MG63 (cell line): ENCODE results near the gene SLC24A3. TPM values are rescaled to one million over a fixed set of nuclear protein-coding genes. Genes with fewer than 3 reads are reported as not detected.

Source experiments
- DNase-seq: peaks from one replicate; pipeline ENCODE4 v3.0.0-alpha.2; 2020
- H3K27me3 ChIP-seq: fragments of 250-450 bp; sonication (Bioruptor Pico); 2 replicates; pipeline ENCODE4 v1.5.1; 2020; ENCODE audit warnings: mild to moderate bottlenecking, moderate library complexity
- H3K36me3 ChIP-seq: fragments of 250-450 bp; sonication (Bioruptor Pico); 2 replicates; pipeline ENCODE4 v1.5.1; 2020; ENCODE audit warnings: mild to moderate bottlenecking, moderate library complexity
- H3K4me3 ChIP-seq: fragments of 250-450 bp; sonication (Bioruptor Pico); 2 replicates; pipeline ENCODE4 v1.5.1; 2020; ENCODE audit warnings: mild to moderate bottlenecking, moderate library complexity
- H3K9me3 ChIP-seq: fragments of 250-450 bp; sonication (Bioruptor Pico); 2 replicates; pipeline ENCODE4 v1.5.1; 2020; ENCODE audit warnings: mild to moderate bottlenecking, moderate library complexity
- total RNA-seq: library from RNA; depleted of rRNA; stranded (reverse); fragments of >200 nt; shearing (Covaris generic); gene quantifications from 2 replicates; pipeline ENCODE4 v1.2.3, GENCODE V29; 2014; ENCODE audit warnings: low replicate concordance

Gene SLC24A3
- total RNA-seq, 1 experiment from 2014 or later = not detected

DNA sequence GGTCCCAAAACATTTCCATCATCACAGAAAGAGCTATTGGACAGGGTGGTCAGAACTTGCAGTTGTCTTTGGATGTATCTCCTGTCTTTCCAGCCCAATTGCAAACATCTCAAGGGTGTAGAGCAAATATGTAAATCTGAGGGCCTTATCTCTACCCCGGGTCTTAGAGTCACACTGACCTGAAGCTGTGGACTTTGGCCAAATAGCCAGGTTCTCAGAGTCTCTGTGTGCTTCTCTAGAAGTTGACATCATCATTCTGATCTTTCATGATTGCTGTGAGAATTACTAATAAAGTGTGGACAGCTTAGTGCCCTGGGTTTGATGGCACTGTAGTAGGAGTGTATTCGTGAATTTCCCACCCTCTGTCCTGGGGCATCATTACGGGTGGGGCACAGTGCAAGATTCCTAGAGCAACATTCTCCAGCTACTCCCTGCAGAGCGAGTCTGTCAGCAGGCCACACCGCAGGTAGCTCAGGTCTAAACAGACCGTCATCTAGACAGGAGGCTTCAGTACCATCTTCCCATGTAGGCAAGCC is 71.1 kb downstream of the SLC24A3 start:
- no peaks in the 10 kb centered on the region for H3K27me3 ChIP-seq
- H3K4me3 ChIP-seq = no peak overlapping the region

DNA sequence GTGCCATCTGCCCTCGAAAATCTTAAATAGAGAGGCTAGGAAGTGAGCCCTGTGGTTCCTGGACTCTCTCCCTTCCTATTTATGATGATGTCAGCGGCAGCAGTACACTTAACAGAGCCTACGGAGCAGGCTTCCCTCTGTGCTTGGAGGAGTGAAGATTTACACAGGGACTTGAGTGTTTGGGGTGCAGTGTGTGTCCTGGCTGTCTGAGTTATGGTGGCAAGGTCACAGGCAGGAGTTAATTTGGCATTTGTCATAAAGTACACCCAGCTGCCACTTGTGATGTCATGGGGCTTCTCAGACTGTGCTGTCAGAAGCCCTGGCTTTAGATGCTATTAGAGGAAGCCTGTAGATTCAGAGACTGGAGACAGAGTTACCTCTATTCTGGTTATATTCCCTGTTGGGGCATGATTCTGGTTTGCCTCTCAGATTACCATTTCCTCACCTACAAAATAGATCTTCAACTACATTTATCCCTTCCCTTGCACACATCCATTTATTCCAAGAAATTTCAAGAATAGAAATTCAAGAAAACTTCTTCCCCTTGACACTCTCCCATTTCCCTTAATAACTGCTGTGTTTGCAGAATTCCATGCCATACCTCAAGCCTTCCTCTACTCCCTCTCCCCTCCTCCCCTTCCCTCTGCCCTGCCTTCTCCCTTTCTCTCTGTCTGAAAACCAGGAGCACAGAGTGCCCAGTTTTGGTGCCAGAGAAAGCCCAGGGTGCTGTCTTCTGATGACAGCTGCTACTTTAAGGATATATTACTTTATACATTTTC is 72.1 kb downstream of the SLC24A3 start:
- Histone ChIP-seq H3K9me3 (no peaks in the 10 kb centered on the region), H3K36me3 (no peaks in the 10 kb centered on the region), H3K4me3 (no peak overlapping the region), H3K27me3 (no peaks in the 10 kb centered on the region)
- DNase-seq = no peak

More for the DNA sequence above, 71.1 kb downstream of the SLC24A3 start:
- no peak for DNase-seq
- H3K36me3 ChIP-seq = no peaks in the 10 kb centered on the region
- no peaks in the 10 kb centered on the region for H3K9me3 ChIP-seq

DNA sequence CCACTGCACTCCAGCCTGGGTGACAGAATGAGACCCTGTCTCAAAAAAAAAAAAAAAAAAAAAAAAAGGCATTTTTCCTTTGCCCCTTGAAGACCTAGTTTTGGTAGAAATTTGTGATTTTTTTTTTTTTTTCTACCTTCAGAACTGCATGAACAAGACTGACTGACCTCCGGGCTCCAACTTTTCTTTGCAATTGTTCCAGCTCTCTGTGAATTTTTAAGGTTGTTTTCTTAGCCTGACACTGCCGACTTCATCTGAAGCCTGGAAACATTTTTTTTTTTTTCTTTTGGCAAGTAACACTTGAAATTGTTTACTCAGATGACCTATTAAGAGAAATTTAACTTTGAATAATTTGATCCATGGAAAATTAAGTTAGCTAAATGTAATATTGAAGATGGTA is 73.0 kb downstream of the SLC24A3 start:
- no peaks in the 10 kb centered on the region for H3K27me3 ChIP-seq
- H3K9me3 ChIP-seq = no peaks in the 10 kb centered on the region
- DNase-seq = no peak
- H3K36me3 ChIP-seq = no peaks in the 10 kb centered on the region
- no peak overlapping the region for H3K4me3 ChIP-seq

DNA sequence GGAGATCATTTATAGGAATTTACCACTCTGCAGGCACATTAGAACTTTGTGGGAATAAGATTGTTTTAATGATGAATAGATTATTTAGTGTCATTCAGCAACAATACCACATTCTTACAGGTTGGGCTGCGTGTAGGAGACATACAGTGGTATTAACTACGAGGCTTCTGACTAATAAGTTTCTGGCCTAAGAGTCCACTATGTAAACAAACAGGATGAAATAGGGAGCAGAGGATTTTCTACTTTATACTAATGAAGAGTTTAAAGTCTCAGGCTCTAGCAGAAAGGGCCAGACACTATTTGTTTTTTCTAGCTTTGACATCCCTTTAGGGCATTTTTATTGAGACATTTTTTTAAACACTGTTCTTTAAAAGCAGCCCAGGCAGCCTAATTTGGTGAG is 75.6 kb downstream of the SLC24A3 start:
- Histone ChIP-seq H3K9me3 (no peaks in the 10 kb centered on the region), H3K4me3 (no peak overlapping the region), H3K27me3 (no peaks in the 10 kb centered on the region), H3K36me3 (no peaks in the 10 kb centered on the region)
- no peak for DNase-seq

DNA sequence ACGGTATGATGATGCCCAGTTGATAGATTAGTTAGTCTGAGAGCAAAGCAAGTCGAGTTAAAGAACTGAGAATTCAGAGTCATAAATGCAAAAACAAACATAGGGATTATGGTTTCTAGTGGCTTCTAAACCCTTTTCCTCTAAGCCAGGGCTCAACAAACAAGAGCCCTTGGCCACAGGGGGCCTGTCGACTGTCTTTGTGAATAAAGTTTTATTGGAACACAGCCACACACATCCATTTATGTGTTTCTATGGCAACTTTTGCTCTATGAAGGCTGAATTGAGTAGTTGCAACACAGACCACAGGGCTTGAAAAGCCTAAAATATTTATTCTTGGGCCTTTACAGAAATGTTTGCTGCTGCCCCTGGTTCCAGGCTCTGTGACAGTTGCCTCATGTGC is 76.2 kb downstream of the SLC24A3 start:
- Histone ChIP-seq H3K9me3 (no peaks in the 10 kb centered on the region), H3K27me3 (no peaks in the 10 kb centered on the region), H3K36me3 (no peaks in the 10 kb centered on the region), H3K4me3 (no peak overlapping the region)
- no peak for DNase-seq

DNA sequence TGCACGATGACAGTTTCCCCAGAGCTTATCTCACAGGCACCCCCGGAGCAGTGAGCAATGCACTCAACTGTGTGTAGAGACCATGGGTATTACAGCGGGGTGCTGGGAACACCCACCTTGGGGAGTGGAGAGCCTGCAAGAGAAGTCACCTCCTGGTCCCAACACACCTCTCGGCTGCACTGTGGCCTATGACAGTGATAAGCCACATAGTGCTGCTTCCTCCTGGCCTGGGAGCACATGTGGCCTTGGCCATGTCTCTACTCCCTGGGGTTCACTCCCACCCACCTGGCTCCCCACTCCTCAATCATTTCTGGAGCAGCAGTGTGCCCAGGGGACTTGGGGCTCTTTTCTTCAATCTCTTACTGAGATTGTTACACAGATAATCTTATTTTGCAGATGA is 77.0 kb downstream of the SLC24A3 start:
- Histone ChIP-seq H3K27me3 (no peaks in the 10 kb centered on the region), H3K4me3 (no peak overlapping the region), H3K36me3 (no peaks in the 10 kb centered on the region), H3K9me3 (no peaks in the 10 kb centered on the region)
- DNase-seq = no peak

DNA sequence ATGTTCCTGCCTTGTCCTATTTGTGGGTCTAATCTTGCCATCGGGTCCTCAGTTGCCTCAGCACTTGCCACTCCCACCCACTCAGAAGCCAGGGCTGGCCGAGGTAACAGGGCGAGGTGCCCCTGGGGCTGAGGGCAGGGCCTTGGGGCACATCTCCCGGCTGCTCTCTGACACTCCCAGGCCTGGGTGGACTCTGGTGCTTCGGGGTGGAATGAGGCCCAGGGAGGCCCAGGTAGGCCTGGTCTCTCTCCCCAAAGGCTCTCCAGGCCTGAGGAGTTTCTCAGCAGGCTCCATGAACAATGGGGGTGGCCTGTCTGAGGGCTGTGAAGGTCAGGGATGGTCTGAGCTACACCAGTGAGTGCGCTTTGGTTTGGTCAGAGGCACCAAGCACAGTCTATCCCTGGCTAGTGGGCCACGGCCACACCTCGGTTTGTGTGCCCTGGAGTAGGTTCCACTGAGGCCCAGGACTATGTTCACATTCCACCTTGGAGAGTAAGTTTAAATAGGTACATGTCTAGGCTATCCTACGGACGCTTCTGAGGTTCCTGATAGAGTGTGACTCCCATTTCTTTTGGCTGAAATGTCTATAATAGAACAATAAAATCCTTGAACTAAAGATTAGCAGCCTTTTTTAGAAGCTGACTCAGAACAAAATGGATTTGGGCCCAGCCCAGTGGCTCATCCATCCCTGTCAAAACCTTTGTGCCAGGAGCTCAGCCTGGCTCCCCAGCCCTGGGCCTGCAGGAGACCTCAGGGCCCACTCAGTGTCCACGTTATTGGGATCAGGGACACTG is 78.8 kb downstream of the SLC24A3 start:
- Histone ChIP-seq H3K4me3 (no peak overlapping the region), H3K27me3 (no peaks in the 10 kb centered on the region), H3K9me3 (no peaks in the 10 kb centered on the region), H3K36me3 (no peaks in the 10 kb centered on the region)
- DNase-seq = peak; percentile 3

DNA sequence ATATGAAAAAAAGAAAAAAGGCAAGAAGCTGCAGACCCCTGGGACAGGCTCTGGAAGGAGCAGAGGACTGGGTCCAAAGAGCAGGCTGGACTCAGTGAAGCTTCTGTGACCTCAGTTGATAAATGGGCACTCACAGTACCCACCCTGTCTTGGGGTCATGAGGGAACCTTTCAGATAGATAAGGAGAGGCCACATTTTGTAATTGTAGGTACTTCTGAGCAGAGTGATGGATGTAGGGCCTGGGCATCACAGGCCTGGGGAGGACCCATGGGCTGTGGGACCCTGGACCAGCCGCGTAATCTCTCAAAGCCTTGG is 79.3 kb downstream of the SLC24A3 start:
- Histone ChIP-seq H3K4me3 (no peak overlapping the region), H3K27me3 (no peaks in the 10 kb centered on the region), H3K9me3 (no peaks in the 10 kb centered on the region), H3K36me3 (no peaks in the 10 kb centered on the region)
- no peak for DNase-seq

DNA sequence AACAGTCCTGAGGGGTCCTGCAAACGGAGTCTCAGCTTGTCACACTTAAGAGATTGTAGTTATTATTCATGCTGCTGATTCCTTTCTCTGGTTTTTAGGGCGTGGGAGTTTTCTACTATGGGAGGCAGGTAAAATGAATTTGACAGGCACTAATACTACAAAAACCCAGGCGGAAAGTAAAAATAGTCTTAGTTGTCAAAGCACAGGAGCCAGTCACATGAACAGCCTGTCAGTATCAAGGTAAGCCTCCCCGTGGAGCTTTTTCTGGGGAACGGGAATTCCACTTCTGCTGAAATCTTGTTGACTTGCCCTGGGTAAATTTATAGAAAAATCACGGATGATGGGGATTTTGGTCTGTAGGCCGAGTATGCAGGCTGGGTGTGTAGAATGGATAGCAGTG is 79.8 kb downstream of the SLC24A3 start:
- H3K4me3 ChIP-seq = no peak overlapping the region
- H3K36me3 ChIP-seq = no peaks in the 10 kb centered on the region
- no peaks in the 10 kb centered on the region for H3K9me3 ChIP-seq
- H3K27me3 ChIP-seq = no peaks in the 10 kb centered on the region
- no peak for DNase-seq

DNA sequence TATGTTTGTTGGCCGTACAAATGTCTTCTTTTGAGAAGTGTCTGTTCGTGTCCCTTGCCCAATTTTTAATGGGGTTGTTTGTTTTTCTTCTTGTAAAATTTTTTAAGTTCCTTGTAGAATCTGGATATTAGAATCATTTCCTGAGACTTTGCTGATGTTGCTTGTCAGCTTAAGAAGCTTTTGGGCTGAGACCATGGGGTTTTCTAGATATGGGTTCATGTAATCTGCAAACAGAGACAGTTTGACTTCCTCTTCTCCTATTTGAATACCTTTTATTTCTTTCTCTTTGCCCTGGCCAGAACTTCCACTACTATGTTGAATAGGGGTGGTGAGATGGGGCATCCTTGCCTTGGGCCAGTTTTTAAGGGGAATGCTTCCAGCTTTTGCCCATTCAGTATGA is 82.6 kb downstream of the SLC24A3 start:
- DNase-seq = no peak
- no peaks in the 10 kb centered on the region for H3K27me3 ChIP-seq
- H3K9me3 ChIP-seq = no peaks in the 10 kb centered on the region
- no peaks in the 10 kb centered on the region for H3K36me3 ChIP-seq
- H3K4me3 ChIP-seq = no peak overlapping the region

DNA sequence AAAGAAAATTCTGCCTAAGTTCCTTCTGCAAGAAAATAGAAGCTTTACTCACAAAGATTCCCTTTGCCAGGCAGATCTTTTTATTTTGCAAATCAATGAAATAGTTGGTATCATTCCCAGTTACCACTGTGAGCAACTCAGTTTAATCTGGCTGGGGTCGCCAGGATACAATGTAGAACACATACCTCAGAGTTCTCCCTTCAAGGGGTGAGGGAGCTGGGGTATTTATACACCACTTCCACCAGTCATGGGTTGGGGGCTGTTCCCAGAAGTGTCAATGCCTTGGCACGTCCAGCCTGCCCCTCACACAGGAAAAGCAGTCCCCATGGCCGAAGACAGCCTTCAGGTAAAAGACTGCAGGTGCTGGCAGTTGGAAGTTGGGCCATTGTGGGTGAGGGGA is 86.2 kb downstream of the SLC24A3 start:
- Histone ChIP-seq H3K9me3 (no peaks in the 10 kb centered on the region), H3K36me3 (no peaks in the 10 kb centered on the region), H3K27me3 (no peaks in the 10 kb centered on the region), H3K4me3 (no peak overlapping the region)
- DNase-seq = no peak

DNA sequence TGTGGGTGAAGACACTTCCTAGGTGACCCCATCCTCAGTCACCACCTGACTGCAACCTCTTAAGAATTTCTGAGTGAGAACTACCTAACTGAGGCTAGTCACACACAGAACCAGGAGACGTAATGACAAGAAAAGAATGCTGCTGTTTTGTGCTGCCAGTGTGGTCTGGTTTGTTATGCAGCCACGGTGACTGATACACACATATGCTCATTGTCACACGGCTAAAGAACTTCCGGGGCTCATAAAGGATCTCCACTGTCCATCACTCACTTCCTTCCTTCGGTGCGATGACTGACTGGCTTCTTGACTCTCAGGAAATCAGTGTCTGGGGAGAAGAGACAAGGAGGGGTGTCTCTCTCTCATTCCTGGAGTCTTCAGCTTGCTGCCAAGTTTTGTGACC is 88.0 kb downstream of the SLC24A3 start:
- no peak for DNase-seq
- H3K4me3 ChIP-seq = no peak overlapping the region
- H3K36me3 ChIP-seq = no peaks in the 10 kb centered on the region
- no peaks in the 10 kb centered on the region for H3K27me3 ChIP-seq
- no peaks in the 10 kb centered on the region for H3K9me3 ChIP-seq

DNA sequence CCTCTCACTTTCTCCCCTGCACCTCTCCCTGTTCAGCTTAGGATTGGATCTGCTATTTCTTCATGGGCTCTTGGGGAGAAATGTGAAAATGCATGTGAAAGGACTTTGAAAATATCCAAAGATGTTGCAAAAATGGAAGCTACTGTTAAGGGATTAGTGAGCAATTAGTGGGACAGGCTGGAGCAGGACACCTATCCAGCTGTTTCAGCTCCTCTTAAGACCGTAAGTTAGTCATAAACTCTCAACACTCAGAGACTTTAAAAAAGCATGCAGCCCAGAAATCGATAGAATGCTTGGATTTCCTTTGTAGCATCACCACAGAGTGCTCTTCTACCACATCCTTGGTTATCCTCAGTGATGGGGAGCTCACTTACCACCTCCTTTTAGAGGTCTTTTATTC is 88.7 kb downstream of the SLC24A3 start:
- Histone ChIP-seq H3K36me3 (no peaks in the 10 kb centered on the region), H3K4me3 (no peak overlapping the region), H3K9me3 (no peaks in the 10 kb centered on the region), H3K27me3 (no peaks in the 10 kb centered on the region)
- DNase-seq = no peak

DNA sequence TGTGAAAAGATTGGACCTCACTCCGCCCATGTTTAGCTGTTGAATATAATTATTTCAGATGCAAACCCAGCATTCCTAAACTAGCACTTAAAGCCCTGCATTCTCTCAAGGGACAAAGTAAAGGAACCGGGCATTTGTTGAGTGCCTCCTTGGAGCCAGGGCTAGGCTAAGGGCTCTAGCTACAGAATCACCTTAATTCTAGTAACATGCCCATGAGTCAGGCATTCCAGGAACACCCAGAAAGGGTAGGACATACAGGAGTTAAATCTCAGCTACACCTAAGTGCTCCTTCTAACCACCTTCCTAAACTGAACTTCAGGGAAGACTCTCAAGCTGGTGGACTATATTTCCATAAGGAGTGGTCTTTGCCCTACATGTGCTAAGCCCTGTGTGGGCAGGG is 89.4 kb downstream of the SLC24A3 start:
- H3K36me3 ChIP-seq = no peaks in the 10 kb centered on the region
- H3K4me3 ChIP-seq = no peak overlapping the region
- no peak for DNase-seq
- no peaks in the 10 kb centered on the region for H3K9me3 ChIP-seq
- H3K27me3 ChIP-seq = no peaks in the 10 kb centered on the region

DNA sequence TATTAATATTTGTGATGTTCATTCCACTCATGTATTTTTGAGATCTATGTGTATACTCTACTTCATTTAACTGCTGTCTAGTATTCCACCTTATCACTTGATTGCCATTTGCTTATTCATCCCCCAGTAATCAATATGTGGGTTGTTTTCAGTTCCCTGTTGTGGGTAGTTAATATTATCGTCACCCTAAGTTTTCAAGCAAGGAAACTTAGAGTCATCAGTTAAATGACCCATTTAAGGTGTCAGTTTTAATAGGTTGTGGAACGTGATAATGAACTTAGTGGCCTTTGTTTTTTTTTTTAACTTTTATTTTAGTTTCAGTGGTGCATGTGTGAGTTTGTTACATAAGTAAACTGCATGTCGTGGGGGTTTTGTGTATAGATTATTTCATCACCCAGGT is 90.3 kb downstream of the SLC24A3 start:
- H3K36me3 ChIP-seq = no peaks in the 10 kb centered on the region
- H3K27me3 ChIP-seq = no peaks in the 10 kb centered on the region
- no peaks in the 10 kb centered on the region for H3K9me3 ChIP-seq
- DNase-seq = no peak
- no peak overlapping the region for H3K4me3 ChIP-seq

DNA sequence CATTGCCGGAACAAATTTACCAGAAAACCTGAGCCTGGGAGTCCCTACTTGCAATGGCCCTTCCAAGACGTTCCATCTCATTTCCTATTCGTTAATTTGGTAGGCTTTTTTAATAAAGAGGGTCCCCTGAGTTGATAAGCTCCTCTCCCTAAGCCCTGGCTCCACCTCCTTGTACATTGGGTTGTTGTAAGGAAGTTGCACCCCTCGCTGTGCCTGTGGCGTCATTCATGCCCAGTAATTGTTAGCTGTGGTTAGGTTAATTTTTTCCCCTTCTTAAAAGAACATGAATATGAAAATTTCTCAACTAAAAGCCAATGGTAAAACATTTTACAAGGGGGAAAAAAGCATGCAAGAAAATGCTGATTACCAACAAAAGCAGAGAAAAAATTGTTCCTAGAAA is 91.9 kb downstream of the SLC24A3 start:
- DNase-seq = no peak
- Histone ChIP-seq H3K9me3 (no peaks in the 10 kb centered on the region), H3K36me3 (no peaks in the 10 kb centered on the region), H3K27me3 (no peaks in the 10 kb centered on the region), H3K4me3 (no peak overlapping the region)

DNA sequence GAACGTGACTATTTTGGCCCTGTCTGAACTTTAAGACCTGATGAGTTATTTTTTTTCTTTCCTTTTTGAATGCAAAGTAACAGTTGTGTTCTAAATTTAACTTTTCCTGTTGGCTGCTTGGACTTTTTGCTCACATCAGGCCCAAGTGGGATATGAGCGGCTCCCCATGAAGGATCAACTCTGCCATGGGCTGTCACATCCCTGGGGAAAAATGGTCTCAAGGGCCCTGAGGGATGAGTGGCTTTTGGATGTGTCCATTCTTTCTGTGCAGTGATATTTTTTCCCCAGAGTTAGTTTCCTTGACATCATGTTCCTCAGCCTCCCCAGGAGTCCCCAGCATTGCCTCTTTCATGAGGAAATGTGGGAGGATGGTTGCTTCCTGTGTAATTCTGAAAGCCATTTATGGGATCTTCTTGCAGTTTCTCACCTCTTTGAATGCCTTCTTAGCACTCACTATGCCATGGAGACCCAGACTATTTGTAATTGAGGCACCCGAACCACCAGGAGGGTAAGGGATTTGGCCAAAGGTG is 92.5 kb downstream of the SLC24A3 start:
- H3K27me3 ChIP-seq = no peaks in the 10 kb centered on the region
- no peak overlapping the region for H3K4me3 ChIP-seq
- no peak for DNase-seq
- no peaks in the 10 kb centered on the region for H3K9me3 ChIP-seq
- no peaks in the 10 kb centered on the region for H3K36me3 ChIP-seq

DNA sequence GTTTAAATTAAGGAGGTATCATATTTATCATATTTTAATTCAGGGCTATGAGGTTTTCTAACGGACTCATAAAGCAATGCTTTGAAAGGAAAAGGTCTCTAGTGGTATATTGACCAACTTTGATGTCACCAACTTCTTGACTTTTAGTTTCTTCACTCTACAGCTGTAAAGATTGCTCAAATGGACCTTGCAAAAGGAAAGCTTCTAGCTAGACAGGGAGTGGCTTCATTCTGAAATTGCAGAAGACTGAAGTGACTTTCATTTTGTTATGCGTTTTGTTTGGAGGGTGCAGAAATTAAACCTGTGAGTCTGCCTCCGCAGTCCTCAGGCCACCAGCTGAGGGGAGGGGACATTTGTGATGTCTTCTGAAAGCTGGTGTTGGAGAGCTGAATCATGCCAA is 95.7 kb downstream of the SLC24A3 start:
- Histone ChIP-seq H3K36me3 (no peaks in the 10 kb centered on the region), H3K9me3 (no peaks in the 10 kb centered on the region), H3K27me3 (no peaks in the 10 kb centered on the region), H3K4me3 (no peak overlapping the region)
- DNase-seq = no peak
